ENCODE results near the gene ITGA4.

Gene ITGA4

GRCh38 chr2:181576431-181576830 is 119.2 kb downstream of the ITGA4 start:
- DNase-seq, result no peak

GRCh38 chr2:181578829-181579228 is 121.6 kb downstream of the ITGA4 start:
- no peak for DNase-seq

- DNase-seq, result no peak
Measured at GRCh38 chr2:181581534-181581933, 124.3 kb downstream of the ITGA4 start.

GRCh38 chr2:181585732-181586131 is 128.5 kb downstream of the ITGA4 start:
- DNase-seq, result no peak
